NCI-H2171 treated with DMSO at 0.1 percent for 48 hours (cell line): Measurements from ENCODE around the gene TFRC.
"Not testable (repeated sequence)": the region's sequence is repeated elsewhere in the genome, so short reads cannot be mapped to it uniquely, and the experiment has no call there.

Experiments used
- DNase-seq: peaks from one replicate; lab custom pipeline; 2025; lab: John Stamatoyannopoulos, UW

Gene TFRC

GRCh38 chr3:196004359-196005052 is 77.4 kb downstream of the TFRC start:
- DNase-seq = not testable (repeated sequence)

DNA sequence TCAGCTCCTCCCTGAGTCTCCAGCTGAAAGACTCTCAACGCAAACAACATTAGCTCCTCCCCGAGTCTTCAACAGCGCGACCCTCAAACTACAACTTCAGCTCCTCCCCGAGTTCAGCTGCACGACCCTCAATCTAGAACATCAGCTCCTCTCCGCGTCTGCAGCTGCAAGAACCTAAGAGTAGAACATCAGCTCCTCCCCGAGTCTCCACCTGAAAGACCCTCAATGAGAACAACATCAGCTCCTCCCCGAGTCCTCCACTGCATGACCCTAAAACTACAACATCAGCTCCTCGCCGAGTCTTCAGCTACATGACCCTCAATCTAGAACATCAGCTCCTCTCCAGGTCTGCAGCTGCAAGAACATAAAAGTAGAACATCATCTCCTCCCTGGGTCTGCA is 78.3 kb downstream of the TFRC start:
- DNase-seq = no peak

DNA sequence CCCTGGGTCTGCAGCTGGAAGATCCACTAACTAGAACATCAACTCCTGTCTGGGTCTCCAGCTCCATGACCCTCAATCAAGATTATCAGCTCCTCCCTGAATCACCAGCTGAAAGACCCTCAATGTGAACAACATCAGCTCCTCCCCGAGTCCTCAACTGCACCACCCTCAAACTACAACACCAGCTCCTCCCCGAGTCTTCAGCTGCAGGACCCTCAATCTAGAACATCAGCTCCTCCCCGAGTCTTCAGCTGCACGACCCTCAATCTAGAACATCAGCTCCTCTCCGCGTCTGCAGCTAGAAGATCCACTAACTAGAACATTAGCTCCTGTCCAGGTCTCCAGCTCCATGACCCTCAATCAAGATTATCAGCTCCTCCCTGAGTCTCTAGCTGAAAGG is 79.2 kb downstream of the TFRC start:
- not testable (repeated sequence) for DNase-seq

DNA sequence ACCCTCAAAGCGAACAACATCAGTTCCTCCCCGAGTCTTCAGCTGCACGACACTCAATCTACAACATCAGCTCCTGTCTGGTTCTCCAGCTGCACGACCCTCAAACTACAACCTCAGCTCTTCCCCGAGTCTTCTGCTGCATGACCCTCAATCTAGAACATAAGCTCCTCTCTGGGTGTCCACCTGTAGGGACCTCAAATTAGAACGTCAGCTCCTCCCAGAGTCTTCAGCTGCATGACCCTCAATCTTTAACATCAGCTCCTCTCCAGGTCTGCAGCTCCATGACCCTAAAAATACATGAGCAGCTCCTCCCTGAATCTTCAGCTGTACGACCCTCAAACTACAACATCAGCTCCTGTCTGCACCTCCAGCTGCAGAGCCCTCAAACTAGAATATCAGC is 80.7 kb downstream of the TFRC start:
- DNase-seq = not testable (repeated sequence)

DNA sequence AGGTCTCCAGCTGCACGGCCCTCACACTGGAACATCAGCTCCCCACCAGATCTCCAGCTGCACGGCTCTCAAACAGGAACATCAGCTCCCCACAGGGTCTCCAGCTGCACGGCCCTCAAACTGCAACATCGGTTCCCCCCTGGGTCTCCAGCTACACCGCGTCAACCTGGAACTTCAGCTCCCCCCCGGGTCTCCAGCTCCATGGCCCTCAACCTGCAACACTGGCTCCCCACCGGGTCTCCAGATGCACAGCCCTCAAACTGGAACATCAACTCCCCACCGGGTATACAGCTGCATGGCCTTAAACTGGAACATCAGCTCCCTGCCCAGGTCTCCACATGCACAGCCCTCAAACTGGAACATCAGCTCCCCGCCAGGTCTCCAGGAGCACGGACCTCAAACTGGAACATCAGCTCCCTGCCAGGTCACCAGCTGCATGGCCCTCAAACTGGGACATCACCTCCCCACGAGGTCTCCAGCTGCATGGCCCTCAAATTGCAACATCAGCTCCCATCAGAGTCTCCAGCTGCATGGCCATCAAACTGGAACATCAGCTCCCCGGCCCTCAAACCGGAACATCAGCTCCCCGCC is 81.4 kb downstream of the TFRC start:
- not testable (repeated sequence) for DNase-seq

GRCh38 chr3:195999896-196000295 is 82.0 kb downstream of the TFRC start:
- DNase-seq = no peak
